Renal cortical epithelial cell (primary cell): ENCODE results near the gene SDC3. TPM values are rescaled to one million over a fixed set of nuclear protein-coding genes. Genes with fewer than 3 reads are reported as not detected.
"Not testable (repeated sequence)": the region's sequence is repeated elsewhere in the genome, so short reads cannot be mapped to it uniquely, and the experiment has no call there.

Experiments
- DNase-seq: peaks from one replicate; pipeline ENCODE4 v3.0.0-alpha.2; 2011; ENCODE audit warnings: low read depth
- total RNA-seq: library from RNA; depleted of rRNA; stranded (reverse); fragments of >200 nt; gene quantifications from 2 replicates; pipeline ENCODE4 v1.2.3, GENCODE V29; 2014

Gene SDC3
- total RNA-seq, 1 donor from 2014 or later, result 56.7 TPM

DNA sequence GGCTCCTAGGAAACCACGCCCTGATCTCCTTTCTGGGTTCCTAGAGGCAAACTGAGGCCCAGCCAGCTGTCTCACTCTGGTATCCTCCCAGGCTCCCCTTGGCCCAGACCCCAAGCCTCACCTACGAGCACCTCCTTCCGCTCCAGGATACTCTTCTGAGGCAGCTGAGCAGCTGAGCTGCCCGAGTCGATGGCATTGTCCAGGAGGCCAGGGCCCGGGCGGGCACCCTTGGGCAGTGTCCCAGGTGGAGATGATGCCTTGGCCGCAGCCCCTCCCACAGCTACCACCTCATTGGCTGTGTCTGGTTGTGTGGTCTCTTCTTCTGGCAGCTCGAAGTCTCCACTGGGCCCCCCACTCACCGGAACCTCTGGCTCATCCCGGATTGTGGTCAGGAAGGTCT is 34.4 kb downstream of the SDC3 start:
- DNase-seq, result no peak

DNA sequence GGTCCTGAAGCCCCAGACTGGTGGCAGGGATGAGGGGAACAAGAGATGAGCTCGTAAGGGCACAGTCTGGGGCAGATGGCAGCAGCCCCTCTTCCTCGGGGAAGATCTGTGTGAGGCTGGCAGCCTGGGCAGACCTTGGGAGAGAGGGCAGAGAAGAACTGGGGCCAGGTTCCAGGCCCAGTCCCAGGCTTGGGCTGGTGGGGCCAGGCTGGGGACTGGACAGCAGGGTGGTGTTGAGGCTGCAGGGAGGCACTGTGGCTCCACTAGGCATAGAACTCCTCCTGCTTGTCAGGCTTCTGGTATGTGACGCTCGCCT is 35.7 kb downstream of the SDC3 start:
- DNase-seq, result no peak

DNA sequence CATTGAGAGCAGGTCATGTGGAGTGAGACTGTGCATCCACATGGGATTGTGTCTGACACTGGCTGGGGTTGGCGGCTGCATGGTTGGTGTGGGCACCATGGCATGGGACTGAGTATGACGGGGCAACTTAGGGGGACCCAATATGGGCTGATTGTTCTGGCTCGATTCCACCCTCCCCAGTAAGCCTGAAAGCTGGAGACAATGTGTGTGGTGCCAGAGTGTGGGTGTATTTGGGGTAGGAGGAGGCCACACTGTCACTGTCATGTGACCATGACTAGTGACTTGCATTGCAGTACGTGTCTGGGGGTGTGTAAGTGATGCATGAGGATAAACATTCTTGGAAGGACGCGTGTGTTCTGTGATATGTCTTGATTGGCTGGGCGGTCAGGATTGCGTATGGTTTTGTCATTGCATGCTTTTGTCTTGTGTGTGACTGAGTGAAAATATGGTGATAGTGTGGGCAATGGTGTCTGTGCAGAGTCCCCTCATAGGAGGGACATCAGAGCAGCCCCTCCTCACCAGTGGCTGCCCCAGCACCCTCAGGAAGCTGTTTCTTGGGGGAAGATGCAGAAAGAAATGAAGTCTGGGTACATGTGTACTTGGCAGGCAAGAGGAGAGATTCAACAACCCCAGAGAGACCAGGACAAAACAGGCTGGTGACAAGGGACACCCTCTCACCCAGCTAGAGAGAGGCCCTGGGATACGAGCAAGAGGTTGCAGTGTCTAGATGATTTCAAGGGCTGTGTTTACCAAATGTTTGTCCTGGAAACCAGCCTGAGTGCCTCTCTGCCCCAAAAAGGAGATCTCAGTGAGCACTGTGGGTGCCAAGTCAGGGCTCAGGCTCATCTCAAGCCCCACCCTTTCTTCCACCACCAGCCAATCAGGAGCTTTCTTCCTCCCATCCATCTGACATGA is 36.3 kb downstream of the SDC3 start:
- DNase-seq, result no peak

DNA sequence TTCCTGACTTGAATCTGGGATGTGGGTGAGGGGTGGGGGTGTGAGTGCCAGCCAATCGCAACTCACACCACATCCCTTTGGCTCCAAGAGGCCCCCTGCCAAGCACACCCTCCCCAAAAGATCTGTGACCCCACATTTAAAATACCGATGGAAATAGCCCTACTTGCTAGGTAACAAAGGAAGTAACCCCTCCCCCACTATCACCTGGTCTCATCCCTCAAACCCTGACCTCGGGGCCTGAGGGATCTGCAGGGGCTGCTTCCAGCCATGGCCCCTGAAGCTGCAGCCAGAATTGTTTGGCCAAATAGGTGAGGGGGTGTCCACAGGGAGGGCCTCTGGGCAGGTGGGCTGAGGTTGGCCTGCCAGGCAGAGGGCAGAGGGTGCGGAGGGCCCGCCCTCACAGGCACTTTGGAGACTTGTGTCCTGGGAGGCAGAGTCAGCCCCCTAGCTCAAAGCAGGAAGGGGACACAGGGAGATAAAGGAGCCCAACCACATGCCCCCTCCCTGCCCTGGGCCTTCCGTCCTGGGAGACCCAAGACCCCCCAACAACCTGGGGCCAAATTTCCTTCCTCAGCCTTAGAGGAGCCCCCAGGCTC is 37.2 kb downstream of the SDC3 start:
- no peak for DNase-seq

DNA sequence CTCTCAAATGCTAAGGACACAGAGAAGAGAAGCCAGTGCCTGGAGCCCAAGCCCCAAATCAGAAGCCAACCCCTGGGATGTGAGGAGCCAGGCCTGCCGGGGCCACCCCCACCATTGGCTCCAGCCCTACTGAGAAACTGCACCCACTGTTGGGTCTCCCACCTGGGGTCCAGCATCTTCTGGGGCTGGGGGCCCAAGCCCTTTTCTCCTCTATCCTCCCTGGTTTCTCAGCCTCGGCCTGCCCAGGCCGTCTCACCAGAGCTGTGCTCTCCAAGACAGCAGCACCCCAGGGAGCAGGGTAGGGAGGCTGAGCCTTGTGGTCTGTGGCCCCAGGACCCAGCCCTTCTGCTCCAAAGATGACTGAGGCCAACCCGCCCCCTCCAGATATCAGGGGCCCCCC is 37.9 kb downstream of the SDC3 start:
- DNase-seq, result no peak

DNA sequence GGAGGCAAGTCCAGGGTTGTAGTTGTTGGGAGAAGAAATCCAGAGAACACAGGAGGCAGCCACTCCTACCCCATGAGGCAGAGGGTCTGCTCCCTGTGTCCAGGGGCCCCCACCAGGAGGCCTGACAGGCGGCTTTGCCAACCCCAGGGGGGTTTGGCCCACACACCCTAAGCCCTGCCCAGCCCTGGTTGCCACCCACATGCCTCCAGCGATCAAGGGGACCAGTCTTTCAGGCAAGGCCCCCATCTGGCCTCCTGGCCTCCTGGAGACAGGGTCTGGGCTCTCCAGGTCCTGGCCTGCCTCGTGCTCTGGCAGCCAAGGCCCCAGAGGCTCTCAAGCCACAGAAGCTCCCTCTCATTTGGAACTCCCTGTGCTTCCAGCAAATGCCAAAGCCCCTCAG is 38.5 kb downstream of the SDC3 start:
- no peak for DNase-seq

DNA sequence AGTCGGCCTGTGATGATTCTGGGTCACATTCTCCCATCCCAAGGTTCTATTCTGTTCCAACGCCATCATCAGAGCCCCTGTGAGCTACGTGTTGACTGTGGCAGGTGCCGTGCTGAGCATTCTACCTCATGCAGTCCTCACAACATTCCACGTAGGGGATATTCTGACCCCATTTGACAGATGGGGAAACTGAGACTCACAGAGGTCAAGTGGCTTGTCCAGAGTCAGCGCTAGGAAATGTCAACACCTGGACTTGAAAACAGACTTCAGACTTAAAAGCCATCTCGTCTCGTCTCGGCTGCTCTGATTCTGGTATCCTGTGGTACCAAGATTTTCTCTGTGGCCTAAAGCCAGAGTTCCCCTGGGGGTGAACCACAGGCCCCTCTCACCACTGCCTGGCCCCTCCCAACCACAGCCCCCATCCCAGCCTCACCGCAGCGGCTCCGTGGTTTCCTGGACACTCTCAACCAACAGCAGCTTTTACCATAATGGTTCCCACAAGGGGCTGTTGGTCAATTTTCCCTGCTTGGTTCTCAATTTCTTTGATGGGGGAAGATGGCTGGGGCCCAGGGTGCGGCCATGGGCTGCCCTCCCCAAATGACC is 39.6 kb downstream of the SDC3 start:
- no peak for DNase-seq

DNA sequence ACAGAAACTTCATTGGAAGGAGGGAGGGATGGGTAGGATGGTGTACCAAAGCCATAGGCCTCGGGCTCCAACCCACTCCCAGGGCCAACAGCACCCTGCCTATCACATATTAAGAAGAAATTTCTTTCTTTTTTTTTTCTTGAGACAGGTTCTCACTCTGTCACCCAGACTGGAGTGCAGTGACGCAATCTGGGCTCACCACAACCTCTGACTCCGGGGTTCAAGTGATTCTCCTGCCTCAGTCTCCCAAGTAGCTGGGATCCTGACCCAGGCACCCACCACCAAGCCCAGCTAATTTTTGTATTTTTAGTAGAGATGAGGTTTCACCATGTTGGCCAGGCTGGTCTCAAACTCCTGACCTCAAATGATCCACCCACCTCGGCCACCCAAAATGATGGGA is 40.5 kb downstream of the SDC3 start:
- DNase-seq, result not testable (repeated sequence)

DNA sequence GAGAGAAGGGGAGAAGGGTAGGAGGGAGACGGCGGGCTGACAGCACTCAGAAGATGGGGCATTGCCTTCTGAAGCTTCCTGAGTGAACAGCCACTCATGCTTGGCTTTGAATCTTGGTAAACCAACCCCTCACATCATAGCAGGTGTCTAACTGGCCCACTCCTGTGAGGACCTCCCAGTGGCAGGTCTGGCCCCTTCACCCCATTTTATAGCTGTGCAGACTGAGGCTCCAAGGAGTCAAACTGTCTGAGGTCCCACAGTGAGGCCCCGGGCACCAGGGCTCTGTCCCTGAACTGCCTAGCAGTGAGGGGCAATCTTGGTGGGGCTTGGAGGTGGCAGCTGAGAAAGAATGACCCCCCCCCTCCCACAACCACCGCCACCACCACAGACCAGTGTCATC is 41.0 kb downstream of the SDC3 start:
- no peak for DNase-seq

DNA sequence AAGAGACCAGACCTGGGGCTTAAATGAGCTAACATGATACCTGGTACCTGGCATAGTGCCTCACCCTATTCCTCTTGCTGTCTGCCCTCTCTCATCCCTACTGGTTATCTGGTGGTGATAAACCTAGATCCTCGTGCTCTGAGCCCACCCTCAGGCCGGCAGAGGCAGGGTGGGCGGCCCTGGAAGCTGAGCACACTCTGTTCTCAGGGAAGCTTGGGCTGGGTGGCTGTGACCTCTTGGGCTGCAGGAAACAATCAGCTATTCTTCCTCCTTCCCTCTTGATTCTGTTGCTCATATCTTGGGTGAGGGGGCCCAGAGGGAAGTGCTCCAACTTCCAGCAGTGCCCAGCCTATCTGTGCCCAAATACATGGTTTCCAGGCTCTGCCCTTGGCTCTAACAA is 42.0 kb downstream of the SDC3 start:
- DNase-seq, result no peak

DNA sequence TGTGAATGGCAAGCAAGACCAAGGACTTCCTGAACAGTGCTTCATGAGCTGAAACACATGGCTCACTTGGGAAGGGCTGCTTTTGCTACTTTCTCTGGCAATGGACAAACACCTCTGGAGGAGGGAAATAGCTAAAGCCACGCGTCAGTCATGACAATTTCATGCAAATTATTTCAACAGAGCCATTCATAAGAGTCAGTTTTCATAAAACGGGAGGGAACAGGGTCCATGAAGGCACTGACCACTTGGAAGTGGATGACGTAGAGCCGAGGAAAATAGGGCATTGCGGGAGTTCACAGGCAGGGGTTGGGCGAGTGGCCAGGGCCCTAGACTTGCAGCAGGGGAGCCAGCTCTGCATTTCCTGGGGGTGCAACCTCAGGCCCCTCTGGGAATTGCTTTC is 43.9 kb downstream of the SDC3 start:
- DNase-seq, result no peak

DNA sequence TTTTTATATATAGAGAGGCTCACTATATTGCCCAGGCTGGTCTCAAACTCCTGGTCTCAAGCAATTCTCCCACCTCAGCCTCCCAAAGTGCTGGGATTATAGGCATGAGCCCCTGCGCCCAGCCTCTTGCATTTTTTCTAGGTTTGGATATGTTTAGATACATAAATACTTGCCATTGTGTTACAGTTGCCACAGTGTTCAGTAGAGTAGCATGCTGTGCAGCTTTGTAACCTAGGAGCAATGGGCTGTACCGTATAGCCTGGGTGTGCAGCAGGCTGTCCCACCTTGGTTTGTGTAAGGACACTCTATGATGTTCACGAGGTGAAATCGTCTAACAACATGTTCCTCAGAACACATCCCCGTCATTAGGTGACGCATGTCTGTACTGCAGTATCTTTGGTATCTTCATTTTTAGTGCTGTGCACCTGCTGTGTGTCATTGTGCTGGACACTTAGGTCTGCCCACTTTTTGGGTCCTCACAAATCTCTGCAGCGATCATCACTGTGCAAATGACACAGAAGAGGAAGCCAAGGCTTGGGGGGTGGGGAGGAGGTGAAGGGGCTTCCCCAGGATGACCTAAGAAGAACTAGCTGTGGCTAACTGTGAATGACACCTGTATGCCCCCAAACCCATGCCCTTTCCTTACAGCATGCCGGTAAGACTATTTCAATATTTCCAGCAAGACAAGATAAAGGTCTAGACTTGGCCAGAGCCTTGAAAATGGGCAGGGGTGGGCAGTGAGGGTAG is 44.5 kb downstream of the SDC3 start:
- DNase-seq, result no peak

DNA sequence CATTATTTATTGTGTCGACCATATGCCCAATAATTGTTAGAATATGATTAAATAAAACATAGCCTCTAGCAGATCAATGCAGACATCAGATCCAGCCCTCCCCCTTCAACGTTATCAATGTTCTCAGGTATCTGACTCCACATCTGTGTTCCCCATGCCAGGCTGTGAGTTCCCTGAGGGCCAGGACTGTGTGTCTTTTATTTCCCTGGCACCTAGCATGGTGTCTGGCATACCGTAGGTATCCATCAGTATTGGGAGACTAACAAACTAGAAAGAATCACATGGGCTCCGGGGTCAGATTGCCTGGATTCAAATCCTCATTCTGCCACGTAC is 48.3 kb downstream of the SDC3 start:
- DNase-seq, result no peak

DNA sequence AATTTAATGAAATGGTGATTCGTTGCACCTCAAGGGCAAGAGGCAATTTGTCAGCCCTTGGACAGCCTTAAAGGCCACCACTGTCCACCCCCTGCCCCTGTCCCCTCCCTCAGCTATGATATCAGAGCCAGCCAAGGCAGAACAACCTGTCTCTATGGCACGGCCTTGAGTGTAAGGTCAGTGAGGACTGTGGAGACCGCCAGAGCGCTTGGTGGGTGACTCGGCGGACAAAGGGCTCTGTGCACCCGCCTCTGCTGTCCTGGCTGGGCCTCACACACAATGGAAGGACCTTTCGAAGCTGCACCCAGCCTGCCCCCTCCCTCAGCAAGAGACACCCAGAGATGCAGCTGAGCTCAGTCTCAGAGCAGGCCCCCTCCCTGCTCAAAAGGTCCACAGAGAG is 50.6 kb downstream of the SDC3 start:
- DNase-seq, result no peak

DNA sequence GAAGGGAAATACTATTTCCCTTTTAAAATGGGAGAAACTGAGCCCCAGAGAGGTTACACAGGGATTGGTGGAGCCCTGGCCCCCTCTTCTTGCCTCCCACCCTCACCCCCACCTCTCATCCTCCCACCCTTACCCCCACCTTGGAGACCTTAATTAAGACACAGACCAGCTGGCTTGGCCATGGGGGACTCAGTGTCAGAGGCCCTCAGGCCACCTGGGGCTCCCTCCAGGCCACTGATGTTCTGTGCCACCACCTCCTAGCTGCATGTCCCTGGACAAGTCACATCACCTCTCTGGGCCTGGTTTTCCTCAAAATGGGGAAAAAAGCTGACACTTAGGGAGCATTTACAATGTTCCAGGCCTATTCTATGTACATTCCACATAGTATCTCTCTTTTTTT is 51.5 kb downstream of the SDC3 start:
- DNase-seq, result no peak

DNA sequence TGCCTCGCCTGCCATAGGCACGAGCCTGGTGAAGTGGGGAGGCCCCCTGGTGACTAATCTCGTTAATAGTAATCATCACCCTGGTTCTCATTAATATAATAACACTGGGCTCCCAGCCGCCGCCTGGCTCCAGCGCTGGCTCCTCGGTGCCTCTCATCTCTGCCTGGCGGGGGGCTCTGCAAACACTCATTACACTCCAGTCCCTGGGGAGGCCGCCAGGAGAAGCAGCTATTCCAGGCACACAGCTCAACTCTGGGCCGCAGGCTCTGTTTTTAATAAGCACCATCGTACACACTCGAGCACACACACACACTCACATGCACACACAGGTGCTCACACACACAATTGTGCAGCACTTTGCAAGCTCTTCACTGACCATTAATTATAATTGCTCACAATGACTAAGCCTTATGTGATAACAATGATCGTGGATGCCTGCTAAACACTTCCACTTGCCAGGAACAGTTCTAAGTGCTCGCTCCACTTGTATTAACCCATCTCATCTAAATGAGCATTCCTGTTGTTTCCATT is 52.2 kb downstream of the SDC3 start:
- peak; percentile 36 for DNase-seq

DNA sequence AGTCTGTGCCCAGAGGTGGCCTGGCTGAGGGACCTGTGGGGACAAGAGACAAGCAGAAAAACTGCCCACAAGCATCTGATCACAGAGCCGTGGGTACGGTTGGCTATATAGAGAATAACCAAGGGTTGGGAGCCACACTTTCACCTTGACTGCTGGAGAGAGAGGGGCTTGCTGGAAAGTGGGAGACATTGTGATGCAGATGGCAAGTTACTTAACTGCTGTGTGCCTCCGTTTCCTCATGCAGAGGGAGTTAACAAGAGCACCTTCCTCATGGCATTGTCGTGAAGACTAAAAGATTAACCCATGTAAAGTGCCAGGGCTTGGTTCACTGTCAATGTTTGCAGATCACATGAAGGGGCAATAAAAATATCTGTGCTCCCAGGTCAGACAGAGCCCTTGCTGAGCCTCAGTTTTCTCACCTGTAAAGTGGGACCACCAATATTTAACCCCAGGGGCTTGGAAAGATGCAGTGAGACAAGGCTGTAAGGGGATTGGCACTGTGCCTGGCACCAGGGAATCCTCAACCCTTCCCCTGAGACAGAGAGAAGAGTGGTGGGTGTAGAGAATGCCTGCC is 52.8 kb downstream of the SDC3 start:
- no peak for DNase-seq

DNA sequence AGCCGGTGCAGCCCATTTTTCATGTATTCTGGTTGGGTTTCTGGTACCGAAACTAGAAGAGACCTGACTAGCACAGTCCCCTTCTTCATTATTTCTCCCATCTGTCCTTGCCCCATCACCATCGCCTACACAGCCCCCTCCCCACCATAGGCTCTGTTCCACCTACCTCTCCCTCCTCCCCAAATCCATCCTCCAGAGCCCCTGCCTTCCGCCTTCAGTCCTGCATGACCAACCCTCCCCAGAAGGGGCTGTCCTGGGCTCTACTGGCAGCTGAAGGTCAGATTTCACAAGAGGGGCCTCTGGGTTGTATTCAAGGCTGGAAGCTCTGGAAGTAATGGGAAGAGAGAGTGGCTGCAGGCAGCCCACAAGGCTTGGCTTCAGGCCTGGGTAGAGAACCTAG is 55.2 kb downstream of the SDC3 start:
- DNase-seq, result no peak

DNA sequence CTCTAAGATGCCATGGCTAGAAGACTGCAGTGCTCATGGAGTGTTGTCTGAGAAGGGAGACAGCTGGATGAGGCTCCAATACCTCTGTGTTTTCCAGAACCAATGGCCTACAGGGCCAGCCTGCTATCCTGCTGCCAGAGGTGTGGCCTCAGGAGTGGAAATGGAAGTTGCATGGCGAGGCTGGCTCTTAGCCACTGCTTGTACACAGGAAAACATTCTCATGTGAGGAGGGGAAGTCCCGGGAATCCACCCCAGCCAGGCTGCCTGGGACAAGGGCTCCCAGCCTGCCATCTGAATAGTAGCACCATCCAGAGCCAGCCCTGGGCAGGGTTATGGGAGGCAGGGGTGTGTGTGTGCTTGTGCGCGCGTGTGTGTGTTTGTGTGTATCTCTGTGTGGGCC is 56.5 kb downstream of the SDC3 start:
- DNase-seq, result peak; percentile 71

DNA sequence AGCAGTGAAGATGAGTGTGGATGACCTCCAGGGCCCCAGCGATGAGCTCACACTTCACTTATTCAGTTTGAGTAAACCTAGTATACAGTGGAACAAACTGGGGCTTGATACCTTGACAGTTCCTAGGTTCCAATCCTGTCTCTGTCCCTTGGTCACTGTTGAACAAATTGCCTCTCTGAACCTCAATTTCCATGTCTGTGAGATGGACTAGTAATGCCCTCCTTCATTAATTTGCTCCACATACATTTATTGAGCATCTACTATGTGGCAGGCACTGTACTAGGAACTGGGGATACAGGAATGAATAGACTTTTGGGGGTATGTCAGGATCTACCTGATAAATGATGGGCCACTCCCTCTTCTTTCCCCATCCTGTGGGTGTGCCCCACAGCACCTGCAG is 57.3 kb downstream of the SDC3 start:
- no peak for DNase-seq

DNA sequence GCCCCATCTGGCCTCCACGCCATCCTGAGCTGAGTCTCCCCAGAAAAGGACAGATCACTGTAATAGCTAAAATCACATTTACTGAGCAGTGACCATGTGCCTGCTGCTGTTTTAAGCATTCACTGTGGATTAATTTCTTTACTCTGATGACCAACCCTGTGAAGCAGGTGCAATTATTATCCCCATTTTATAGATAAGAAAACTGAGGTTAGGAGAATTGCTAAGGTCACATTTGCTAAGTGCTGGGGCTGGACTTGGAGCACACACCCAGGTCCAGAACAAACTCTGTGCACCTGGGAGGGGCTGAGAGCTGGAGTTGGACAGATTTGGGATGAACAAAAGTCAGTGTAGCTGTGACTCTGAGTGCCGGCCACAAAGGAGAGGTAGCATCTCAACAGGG is 58.0 kb downstream of the SDC3 start:
- DNase-seq, result no peak

DNA sequence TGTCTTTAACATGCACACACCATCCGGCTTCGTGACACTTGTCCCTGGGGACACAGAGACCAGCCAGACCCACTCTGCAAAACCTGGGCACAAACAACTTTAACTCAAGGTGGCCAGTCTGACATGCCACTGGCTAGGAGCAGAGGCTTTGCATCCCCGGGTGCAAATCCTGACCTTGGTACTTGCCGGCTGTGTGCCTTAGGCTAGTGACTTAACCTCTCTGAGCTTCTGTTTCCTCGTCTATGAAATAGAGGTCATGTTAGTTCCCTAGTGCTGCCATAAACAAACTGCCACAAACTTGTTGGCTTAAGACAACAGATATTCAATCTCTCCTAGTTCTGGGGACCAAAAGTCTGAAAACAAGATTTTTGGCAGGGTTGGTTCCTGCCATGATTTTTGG is 60.4 kb downstream of the SDC3 start:
- no peak for DNase-seq
